SW480 (cell line): Measurements from ENCODE around the gene TMUB1.

ENCODE experiments used
- DNase-seq: peaks from one replicate; pipeline ENCODE4 v3.0.0-alpha.2; 2016; ENCODE audit warnings: low spot score

The TMUB1 gene

GRCh38 chr7:151083071-151083823 is at the start of gene TMUB1:
TMUB1 (minus strand) TSS chr7:151083493; CDS start chr7:151082563, 930 bp downstream.
- DNase-seq, result peak; percentile 55

GRCh38 chr7:151132461-151133205 is 49.3 kb upstream of the TMUB1 start:
- DNase-seq, result no peak

- no peak for DNase-seq
Measured at GRCh38 chr7:151131592-151132293, 48.5 kb upstream of the TMUB1 start.

GRCh38 chr7:151131224-151131591 is 47.9 kb upstream of the TMUB1 start:
- DNase-seq, result no peak

GRCh38 chr7:151130741-151131157 is 47.5 kb upstream of the TMUB1 start:
- DNase-seq, result no peak

GRCh38 chr7:151129960-151130591 is 46.8 kb upstream of the TMUB1 start:
- no peak for DNase-seq

GRCh38 chr7:151129117-151129959 is 46.0 kb upstream of the TMUB1 start:
- no peak for DNase-seq

GRCh38 chr7:151128716-151129115 is 45.4 kb upstream of the TMUB1 start:
- no peak for DNase-seq

GRCh38 chr7:151128144-151128543 is 44.9 kb upstream of the TMUB1 start:
- DNase-seq, result no peak

- DNase-seq, result no peak
Measured at GRCh38 chr7:151126491-151127137, 43.3 kb upstream of the TMUB1 start.

GRCh38 chr7:151125846-151126481 is 42.7 kb upstream of the TMUB1 start:
- DNase-seq, result no peak

GRCh38 chr7:151125470-151125845 is 42.2 kb upstream of the TMUB1 start:
- DNase-seq, result no peak

- DNase-seq, result no peak
Measured at GRCh38 chr7:151124899-151125399, 41.7 kb upstream of the TMUB1 start.

- DNase-seq, result no peak
Measured at GRCh38 chr7:151124481-151124880, 41.2 kb upstream of the TMUB1 start.

- peak; percentile 69 for DNase-seq
Measured at GRCh38 chr7:151123822-151124464, 40.6 kb upstream of the TMUB1 start.

- no peak for DNase-seq
Measured at GRCh38 chr7:151123158-151123821, 40.0 kb upstream of the TMUB1 start.

GRCh38 chr7:151122796-151123157 is 39.5 kb upstream of the TMUB1 start:
- no peak for DNase-seq

- no peak for DNase-seq
Measured at GRCh38 chr7:151122276-151122675, 39.0 kb upstream of the TMUB1 start.
